MM.1S (cell line): ENCODE results near the gene SPECC1.
A peak's percentile ranks its signal among the peaks of the same experiment; 100 is the strongest.

ENCODE experiments used
- DNase-seq: peaks from one replicate; pipeline ENCODE4 v3.0.0-alpha.2; 2015
- H2AFZ ChIP-seq: fragments of 300-600 bp; sonication (generic); 2 replicates; pipeline ENCODE4 v1.6.0; 2016; ENCODE audit warnings: antibody characterized with exemption, low read length
- H3F3A ChIP-seq: fragments of 300-600 bp; sonication (generic); 2 replicates; pipeline ENCODE4 v1.6.1; 2016; ENCODE audit warnings: mild to moderate bottlenecking, antibody characterized with exemption, low read length, moderate library complexity, mixed read lengths; ENCODE audit not compliant: insufficient read depth
- H3K27ac ChIP-seq: fragments of 300-600 bp; sonication (generic); 2 replicates; pipeline ENCODE4 v1.5.1; 2016; ENCODE audit warnings: mild to moderate bottlenecking, low read length
- H3K27me3 ChIP-seq: fragments of 300-600 bp; sonication (generic); replicated peaks from 2 replicates; pipeline ENCODE4 v1.6.0; 2016; ENCODE audit warnings: low read length; ENCODE audit not compliant: insufficient read depth
- H3K36me3 ChIP-seq: fragments of 300-600 bp; sonication (generic); replicated peaks from 2 replicates; pipeline ENCODE4 v1.6.1; 2016; ENCODE audit warnings: mild to moderate bottlenecking, low read length, mixed read lengths; ENCODE audit not compliant: insufficient read depth
- H3K4me1 ChIP-seq: fragments of 300-600 bp; sonication (generic); 2 replicates; pipeline ENCODE4 v1.6.1; 2016; ENCODE audit warnings: low read length, mixed read lengths
- H3K4me2 ChIP-seq: fragments of 300-600 bp; sonication (generic); 2 replicates; pipeline ENCODE4 v1.6.0; 2016; ENCODE audit warnings: low read depth, low read length
- H3K4me3 ChIP-seq: fragments of 300-600 bp; sonication (generic); 2 replicates; pipeline ENCODE4 v1.5.1; 2016; ENCODE audit warnings: low read length, mixed read lengths
- H3K79me2 ChIP-seq: fragments of 300-600 bp; sonication (generic); 2 replicates; pipeline ENCODE4 v1.6.1; 2016; ENCODE audit warnings: mixed run types, low read length, mixed read lengths
- H3K9ac ChIP-seq: fragments of 300-600 bp; sonication (generic); 2 replicates; pipeline ENCODE4 v1.6.1; 2016; ENCODE audit warnings: low read length, mixed read lengths
- H3K9me2 ChIP-seq: fragments of 300-600 bp; sonication (generic); replicated peaks from 2 replicates; pipeline ENCODE4 v1.6.1; 2016; ENCODE audit warnings: mild to moderate bottlenecking, low read length, mixed read lengths; ENCODE audit not compliant: insufficient read depth
- H3K9me3 ChIP-seq: fragments of 300-600 bp; sonication (generic); replicated peaks from 2 replicates; pipeline ENCODE4 v1.6.1; 2016; ENCODE audit warnings: mild to moderate bottlenecking, low read length, mixed read lengths; ENCODE audit not compliant: insufficient read depth
- H4K20me1 ChIP-seq: fragments of 300-600 bp; sonication (generic); 2 replicates; pipeline ENCODE4 v1.6.1; 2016; ENCODE audit warnings: mild to moderate bottlenecking, low read length, moderate library complexity, mixed read lengths; ENCODE audit not compliant: insufficient read depth
- CTCF ChIP-seq: fragments of 300-600 bp; sonication (generic); IDR thresholded peaks from 2 replicates; pipeline ENCODE4 v1.5.1; 2016; ENCODE audit warnings: antibody characterized with exemption, low read length, mixed read lengths
- EZH2 ChIP-seq: fragments of 300-600 bp; sonication (generic); optimal IDR thresholded peaks from 2 replicates; pipeline ENCODE3; 2017; ENCODE audit warnings: low read depth, mild to moderate bottlenecking, antibody characterized with exemption, low read length, mixed read lengths
- EZH2phosphoT487 ChIP-seq: fragments of 300-600 bp; sonication (generic); IDR thresholded peaks from 2 replicates; pipeline ENCODE4 v1.6.1; 2018; ENCODE audit warnings: antibody characterized with exemption, low read length

The SPECC1 gene

DNA sequence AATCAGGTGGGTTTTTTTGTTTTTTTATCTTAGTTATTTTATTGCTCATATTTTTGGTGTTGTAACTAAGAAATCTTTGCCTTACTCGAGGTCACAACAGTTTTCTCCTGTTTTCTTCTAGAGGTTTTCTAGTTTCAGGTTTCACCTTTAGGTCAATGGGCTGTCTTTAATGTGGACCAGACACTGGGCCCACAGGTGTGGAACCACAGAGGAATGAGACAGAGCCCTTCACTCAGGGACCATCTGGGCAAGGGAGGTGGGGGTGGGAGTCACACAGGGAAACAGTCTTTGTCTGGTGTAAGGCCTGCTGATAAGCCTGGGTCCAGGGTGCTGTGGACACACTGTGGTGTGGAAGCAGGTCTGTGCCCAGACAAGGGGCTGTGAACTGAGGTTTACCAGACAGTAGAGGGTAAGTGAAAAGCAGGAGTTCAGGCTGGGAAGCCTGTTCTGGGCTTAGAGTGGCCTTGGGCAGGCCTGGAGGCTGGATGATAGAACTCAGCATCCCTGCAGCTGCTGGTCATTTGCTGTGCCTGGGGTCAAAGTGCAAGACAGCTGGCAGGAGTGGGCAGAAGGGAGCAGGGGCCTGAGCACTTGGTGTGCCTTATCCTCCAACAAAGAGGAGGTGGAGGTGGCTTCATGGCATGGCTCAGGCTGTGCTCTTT is 75.6 kb downstream of the SPECC1 start:
- peaks cover 89% of the 10 kb centered on the region for H3K79me2 ChIP-seq
- no peaks in the 10 kb centered on the region for H3K36me3 ChIP-seq
- no peaks in the 10 kb centered on the region for H3K9me3 ChIP-seq
- H3K4me2 ChIP-seq: peak overlapping the region; percentile 25
- no peaks in the 10 kb centered on the region for H3K9me2 ChIP-seq
- peak; percentile 83 for DNase-seq
- H4K20me1 ChIP-seq: no peaks in the 10 kb centered on the region
- H3F3A ChIP-seq: peaks cover 16% of the 10 kb centered on the region
- peaks cover 29% of the 10 kb centered on the region for H3K4me1 ChIP-seq
- H3K9ac ChIP-seq: no peak overlapping the region
- H3K27ac ChIP-seq: peak overlapping the region; percentile 30; the same call in 1 of the 2 replicates
- H3K4me3 ChIP-seq: no peak overlapping the region
- no peaks in the 10 kb centered on the region for H3K27me3 ChIP-seq
- H2AFZ ChIP-seq: no peak overlapping the region
- TF ChIP-seq EZH2: no peak
- TF ChIP-seq EZH2phosphoT487: no peak
- no peak for TF ChIP-seq CTCF

DNA sequence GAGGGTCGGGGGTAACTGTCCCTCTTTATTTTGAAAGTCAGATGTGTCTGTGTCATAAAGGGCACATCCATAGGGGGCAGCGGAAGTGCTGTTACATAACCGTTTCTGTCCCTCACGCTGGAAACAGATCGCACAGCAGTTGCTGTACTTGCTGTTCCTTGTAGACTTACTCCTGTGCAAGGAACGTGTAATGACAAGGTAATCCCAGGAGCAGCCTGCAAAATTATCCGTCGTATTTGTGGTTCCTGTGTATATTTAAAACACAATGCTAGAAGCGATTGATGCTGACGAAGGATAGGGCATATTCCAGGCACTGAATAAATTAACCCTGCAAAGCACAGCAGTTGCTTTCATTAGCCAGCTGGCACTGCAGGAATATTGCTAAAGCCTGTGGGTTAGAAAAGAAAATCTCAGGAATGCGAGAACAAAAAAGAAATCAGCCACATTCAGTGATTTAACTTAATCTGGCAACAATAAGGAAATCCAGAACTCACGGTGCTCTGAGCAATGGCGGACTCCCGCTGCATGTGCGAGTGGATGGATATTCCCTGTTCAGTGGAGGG is 76.2 kb downstream of the SPECC1 start:
- H3F3A ChIP-seq: peaks cover 20% of the 10 kb centered on the region
- H4K20me1 ChIP-seq: no peaks in the 10 kb centered on the region
- H3K9ac ChIP-seq: no peak overlapping the region
- H3K27me3 ChIP-seq: no peaks in the 10 kb centered on the region
- TF ChIP-seq EZH2 (no peak), CTCF (no peak), EZH2phosphoT487 (no peak)
- H3K79me2 ChIP-seq: peaks cover 85% of the 10 kb centered on the region
- DNase-seq: no peak
- H3K9me2 ChIP-seq: no peaks in the 10 kb centered on the region
- no peak overlapping the region for H3K4me3 ChIP-seq
- no peaks in the 10 kb centered on the region for H3K36me3 ChIP-seq
- no peaks in the 10 kb centered on the region for H3K9me3 ChIP-seq
- H3K4me2 ChIP-seq: 0 out of 2 replicates have a peak overlapping the region, but pooled peaks have one; percentile 25
- peaks cover 32% of the 10 kb centered on the region for H3K4me1 ChIP-seq
- peak overlapping the region; percentile 30; the same call in 1 of the 2 replicates for H3K27ac ChIP-seq
- no peak overlapping the region for H2AFZ ChIP-seq

GRCh38 chr17:20086416-20087076 is 77.4 kb downstream of the SPECC1 start:
- Histone ChIP-seq H4K20me1 (no peaks in the 10 kb centered on the region), H3F3A (peaks cover 24% of the 10 kb centered on the region), H3K27me3 (no peaks in the 10 kb centered on the region), H3K79me2 (peaks cover 85% of the 10 kb centered on the region), H3K9ac (no peak overlapping the region), H3K36me3 (no peaks in the 10 kb centered on the region), H2AFZ (no peak overlapping the region), H3K27ac (no peak overlapping the region), H3K4me1 (peaks cover 40% of the 10 kb centered on the region), H3K9me3 (no peaks in the 10 kb centered on the region), H3K9me2 (no peaks in the 10 kb centered on the region), H3K4me2 (no peak overlapping the region), H3K4me3 (no peak overlapping the region)
- TF ChIP-seq EZH2 (no peak), EZH2phosphoT487 (no peak)
- DNase-seq: no peak
